Right forelimb (tissue), 1 donor: ENCODE measurements around the gene CASTOR1.

ENCODE experiments used
- DNase-seq: peaks from one replicate; pipeline ENCODE4 v3.0.0-alpha.2; 2018

The CASTOR1 gene

GRCh38 chr22:30318799-30319419 is 29.6 kb upstream of the CASTOR1 start:
- DNase-seq = no peak

DNA sequence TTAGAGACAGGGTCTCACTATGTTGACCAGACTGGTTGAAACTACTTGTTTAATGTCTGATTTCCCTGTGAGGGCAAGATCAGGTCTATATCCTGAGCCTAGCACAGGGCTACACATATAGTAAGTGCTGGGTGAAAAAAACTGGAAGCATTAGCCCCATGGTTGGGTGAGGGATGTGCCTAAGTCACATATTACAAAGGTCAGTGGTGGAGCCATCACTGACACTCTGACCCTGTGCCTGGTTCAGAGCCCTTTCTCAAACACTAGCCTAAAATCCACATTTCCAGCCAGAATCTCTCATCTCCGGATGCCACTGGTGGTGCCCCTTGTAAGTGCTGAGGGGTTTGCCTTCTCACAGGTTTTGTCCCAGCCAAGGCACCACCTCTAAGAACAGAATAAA is 28.5 kb upstream of the CASTOR1 start:
- no peak for DNase-seq

- no peak for DNase-seq
Observed at GRCh38 chr22:30315962-30316576, 26.8 kb upstream of the CASTOR1 start.

DNA sequence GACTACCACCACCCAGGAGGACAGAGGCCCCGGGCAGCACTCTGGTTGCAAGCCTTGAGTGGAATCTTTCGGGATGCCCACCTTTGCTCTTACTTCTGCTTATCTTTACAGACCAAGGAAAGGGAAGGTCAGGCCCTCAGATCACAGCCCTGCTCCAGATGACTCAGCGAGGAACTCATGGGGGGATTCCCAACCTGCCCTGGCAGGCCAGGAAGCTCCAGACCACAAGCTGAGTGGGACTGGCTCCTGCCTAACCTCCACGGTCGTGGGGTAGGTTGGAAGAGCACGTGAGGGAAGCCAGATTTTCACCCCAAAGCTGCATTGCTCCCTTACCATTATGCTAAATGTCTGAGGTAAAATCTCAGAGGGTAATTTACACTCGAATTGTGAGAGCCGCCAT is 25.6 kb upstream of the CASTOR1 start:
- DNase-seq = no peak

GRCh38 chr22:30313527-30314363 is 24.4 kb upstream of the CASTOR1 start:
- no peak for DNase-seq

DNA sequence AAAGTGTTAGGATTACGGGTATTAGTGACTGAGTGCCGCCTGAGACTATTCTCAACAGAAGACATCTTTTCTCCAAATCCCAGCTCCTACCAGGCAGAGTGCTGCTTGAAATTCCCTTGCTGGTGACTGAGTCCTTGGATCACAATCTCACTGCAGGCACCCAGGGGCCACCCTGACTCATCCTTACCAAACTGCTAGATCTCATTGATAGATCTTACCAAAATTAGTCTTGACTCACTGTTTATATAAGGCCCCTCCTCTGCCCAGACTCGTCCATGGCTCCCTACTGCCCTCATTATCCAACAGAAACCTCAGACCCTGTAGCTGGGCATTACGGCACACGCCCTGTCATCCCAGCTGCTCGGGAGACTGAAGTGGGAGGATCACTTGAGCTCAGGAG is 22.7 kb upstream of the CASTOR1 start:
- DNase-seq = no peak

DNA sequence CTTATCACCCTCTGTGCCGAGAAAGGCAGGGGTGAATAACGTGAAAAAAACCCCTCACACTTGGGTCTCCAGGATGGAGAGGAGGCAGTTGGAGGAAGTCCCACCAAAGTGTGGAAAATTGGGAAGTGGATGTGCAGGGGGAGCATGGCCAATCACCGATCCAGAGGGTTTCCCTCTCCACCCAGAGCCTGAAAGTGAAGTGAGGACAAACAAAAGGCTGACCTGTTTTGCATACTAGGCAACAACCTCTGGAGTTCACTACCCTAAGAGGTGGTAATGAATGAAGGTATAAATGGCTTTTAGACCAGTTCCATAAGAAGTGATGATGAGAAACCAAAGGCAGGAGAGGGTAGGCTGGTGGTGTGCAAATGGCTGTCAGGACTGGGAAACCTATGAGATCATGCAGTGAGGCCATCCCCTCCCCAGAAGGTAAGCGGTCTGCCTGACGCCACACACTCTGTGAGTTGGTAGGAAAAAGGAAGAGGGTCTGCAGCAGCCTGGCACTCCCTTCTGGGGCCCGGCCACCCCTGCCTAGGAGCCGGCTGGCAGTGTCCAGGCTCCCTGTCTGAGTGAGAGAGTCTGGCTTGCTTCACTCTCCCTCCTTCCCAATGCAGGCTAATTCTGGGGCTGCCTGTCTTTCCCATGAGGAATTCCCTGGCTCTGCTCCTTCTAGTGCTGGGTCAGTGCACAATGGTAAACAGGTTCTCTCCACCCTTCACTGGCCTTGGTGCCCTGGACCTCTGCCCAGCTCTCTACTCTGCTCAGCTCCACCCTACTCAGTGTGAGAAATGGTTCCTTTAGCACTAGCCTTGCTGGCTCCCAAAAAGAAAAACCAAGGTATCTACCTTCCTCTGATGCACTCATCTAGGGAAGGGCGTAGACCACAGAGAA is 21.8 kb upstream of the CASTOR1 start:
- DNase-seq = no peak

DNA sequence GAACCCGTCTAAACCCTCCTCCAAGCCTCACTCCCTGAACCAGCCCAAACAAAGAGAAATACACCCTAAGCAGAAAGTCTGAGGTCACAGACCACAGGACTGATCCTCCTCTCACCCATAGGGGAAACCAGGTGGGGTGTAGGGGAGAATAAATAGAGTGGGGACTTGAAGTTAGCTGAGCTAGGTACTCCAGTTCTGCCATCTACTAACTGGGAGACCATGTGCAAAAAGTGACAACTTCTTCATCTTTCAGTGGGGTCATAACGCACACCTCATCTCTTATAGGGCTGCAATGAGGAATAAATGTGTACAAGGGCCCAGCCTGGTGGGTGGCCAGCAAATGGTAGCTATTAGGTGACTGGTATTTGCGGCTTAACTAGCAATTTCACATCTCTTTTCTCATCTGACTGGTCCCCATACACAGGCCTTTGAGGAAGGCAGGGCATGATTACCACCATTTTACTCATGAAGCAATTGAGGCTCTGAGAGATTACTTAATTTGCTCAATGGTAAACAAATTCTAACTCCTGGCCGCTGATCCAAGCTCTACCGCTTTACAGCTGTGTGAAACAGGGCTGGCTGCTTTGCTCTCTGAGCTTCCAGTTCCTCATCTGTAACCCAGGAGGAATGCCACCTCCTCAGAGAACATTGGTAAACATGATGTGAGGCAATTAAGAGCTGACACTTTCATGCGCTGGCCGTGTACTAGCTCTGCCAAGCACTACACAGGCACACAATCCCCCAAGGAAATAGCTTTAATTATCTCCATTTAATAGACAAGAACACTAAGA is 20.8 kb upstream of the CASTOR1 start:
- DNase-seq = no peak

- DNase-seq = no peak
Observed at GRCh38 chr22:30308518-30309230, 19.4 kb upstream of the CASTOR1 start.

- no peak for DNase-seq
Observed at GRCh38 chr22:30308093-30308492, 18.8 kb upstream of the CASTOR1 start.

- no peak for DNase-seq
Observed at GRCh38 chr22:30307041-30307574, 17.8 kb upstream of the CASTOR1 start.

- no peak for DNase-seq
Observed at GRCh38 chr22:30306627-30307011, 17.3 kb upstream of the CASTOR1 start.

- no peak for DNase-seq
Observed at GRCh38 chr22:30305906-30306626, 16.8 kb upstream of the CASTOR1 start.

GRCh38 chr22:30305519-30305905 is 16.2 kb upstream of the CASTOR1 start:
- no peak for DNase-seq

DNA sequence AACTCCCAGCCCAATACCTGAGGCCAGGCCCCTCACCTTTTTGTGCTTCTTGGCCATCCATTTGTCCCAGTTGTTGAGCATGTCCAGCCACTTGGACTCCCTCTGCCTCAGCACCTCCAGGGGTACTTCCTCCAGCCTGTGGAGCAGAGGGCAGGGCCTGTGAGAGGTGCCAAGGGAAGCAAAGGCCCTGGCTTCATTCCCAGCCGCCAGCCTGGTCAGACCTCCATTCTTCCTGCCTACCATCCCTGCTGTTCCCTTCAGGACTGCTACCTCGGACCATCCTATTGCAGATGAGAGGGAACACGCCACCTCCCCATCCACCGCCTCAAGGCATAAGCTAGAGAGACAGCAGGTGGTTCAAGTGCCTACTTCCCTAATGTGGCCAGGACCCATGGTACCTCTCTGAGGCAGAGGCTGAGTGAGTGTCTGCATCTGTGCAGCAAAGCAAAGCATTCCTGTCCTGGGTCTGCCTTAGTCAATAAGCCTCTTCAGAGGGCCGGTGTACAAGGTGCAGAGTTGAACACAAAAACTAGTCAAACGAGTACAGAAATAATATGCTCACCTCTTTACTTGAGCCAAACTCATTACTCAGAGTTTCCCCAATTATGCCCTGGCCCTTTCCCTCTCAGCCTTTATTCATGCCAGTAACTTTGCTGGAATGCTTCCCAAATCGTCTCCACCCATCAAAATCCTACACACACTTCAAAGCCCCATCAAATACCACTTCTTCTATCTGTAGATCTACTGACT is 15.4 kb upstream of the CASTOR1 start:
- DNase-seq = no peak

DNA sequence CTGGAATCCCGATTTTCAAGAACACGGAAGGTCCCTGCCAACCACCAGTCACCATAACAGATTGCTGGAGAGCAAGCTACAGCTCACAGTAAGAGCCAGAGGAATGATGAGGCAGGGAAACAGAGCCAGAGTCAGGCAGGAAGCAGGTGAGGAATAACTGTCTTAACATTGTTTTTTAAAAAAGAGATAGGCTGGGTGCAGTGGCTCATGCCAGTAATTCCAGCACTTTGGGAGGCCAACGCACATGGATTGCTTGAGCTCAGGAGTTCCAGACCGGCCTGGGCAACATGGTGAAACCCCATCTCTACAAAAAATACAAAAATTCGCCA is 13.5 kb upstream of the CASTOR1 start:
- DNase-seq = no peak

DNA sequence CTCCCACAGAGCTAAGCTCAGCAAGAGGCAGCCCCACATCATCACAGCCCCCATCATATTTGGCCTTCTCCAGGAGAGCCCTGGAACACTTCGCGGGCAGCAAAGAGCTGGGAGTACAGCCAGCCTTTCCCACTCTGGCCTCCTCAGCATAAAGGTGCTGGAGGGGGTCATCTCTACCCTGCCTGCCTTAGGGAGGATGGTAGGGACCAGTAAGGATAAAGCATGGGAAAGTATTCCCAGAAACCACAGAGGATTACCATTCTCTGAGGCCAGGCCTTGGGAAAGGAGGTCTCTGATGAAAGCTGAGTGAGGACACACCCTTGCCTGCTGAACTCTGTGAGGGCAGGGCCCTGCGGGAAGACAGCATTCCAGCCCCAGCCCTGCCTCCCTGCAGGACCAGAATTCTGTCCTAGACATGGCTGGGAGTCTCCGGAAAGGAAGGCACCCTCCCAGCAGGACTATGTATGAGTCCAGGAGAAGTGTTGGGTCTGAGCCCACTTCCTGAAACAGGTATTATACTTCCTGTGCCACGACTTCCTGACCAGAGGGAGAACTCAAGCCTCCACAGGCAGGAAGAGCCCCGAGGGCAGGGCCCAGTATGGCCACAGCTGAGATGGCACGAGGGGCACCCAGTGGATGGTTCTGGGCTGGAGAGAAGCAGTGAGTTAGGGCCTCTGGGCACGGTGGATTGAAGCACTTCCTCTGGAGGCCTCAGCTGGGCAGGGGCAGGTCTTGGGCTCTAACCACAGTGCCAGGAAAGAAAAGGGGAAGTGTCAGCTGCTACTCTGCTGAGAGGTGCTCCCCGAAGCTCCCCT is 12.9 kb upstream of the CASTOR1 start:
- DNase-seq = no peak

- no peak for DNase-seq
Observed at GRCh38 chr22:30299322-30299721, 10.0 kb upstream of the CASTOR1 start.
